GM12878 (cell line): ENCODE data around the gene LGI2. TPM values are rescaled to one million over a fixed set of nuclear protein-coding genes. Genes with fewer than 3 reads are reported as not detected.

Experiments
- ATAC-seq: fragments of 200-7000 bp; cut with Tn5 transposase; 3 replicates; pipeline ENCODE4 v1.9.1; 2020; ENCODE audit warnings: mild to moderate bottlenecking, moderate library complexity
- BruUV-seq: library from RNA; stranded (reverse); fragments of 400-500 nt; replicated peaks from 2 replicates; lab custom pipeline; 2021; lab: Mats Ljungman, UMichigan
- CTCF ChIA-PET: fragments of 300-600 bp; sonication (Branson Sonifier 250); formaldehyde crosslinking; extraction: SDS; loops from one replicate; lab custom pipeline; 2021; ENCODE audit warnings: inconsistent platforms; lab: Yijun Ruan, JAX
- POLR2A ChIA-PET: fragments of 350-600 bp; formaldehyde crosslinking; extraction: SDS; loops from one replicate; lab custom pipeline; 2021; ENCODE audit warnings: inconsistent platforms; lab: Charles Lee
- RAD21 ChIA-PET: fragments of 300-600 bp; sonication (Branson Sonifier 250); formaldehyde crosslinking; loops from one replicate; lab custom pipeline; 2023; ENCODE audit warnings: antibody characterized with exemption; ENCODE audit not compliant: unreplicated experiment; lab: Charles Lee
- SMC1A ChIA-PET: fragments of 300-600 bp; sonication (Branson Sonifier 250); formaldehyde crosslinking; loops from one replicate; lab custom pipeline; 2023; ENCODE audit not compliant: unreplicated experiment, uncharacterized antibody; lab: Charles Lee
- DNase-seq: peaks from one replicate; pipeline ENCODE4 v3.0.0-alpha.2; 2011; ENCODE audit warnings: low read depth, low spot score
- FAIRE-seq: peaks from 3 replicates; lab custom pipeline; 2011; peaks lifted over from hg19 to GRCh38; lab: Jason Lieb, UNC
- H2AFZ ChIP-seq: 2 replicates; pipeline ENCODE4 v1.6.0; 2011; ENCODE audit warnings: low read depth, low read length, control low read depth; ENCODE audit not compliant: control insufficient read depth
- H3K27ac ChIP-seq: 2 replicates; pipeline ENCODE4 v1.5.1; 2011; ENCODE audit warnings: control low read depth; ENCODE audit not compliant: control insufficient read depth, insufficient read depth
- H3K27me3 ChIP-seq, 2 experiments: replicated peaks in 1 of 2; 2 replicates each; pipeline versions ENCODE4 v1.6.0 to v1.6.1; 2011; ENCODE audit warnings: low read length in 1 of 2; ENCODE audit not compliant: control insufficient read depth in 2 of 2, insufficient read depth in 2 of 2
- H3K36me3 ChIP-seq, 2 experiments: 2 replicates each; pipeline ENCODE4 v1.5.1; 2011; ENCODE audit warnings: low read length in 1 of 2; ENCODE audit not compliant: control insufficient read depth in 2 of 2, insufficient read depth in 2 of 2
- H3K4me1 ChIP-seq: 2 replicates; pipeline ENCODE4 v1.6.1; 2011; ENCODE audit warnings: mild to moderate bottlenecking, low read length, moderate library complexity, mixed read lengths; ENCODE audit not compliant: control insufficient read depth, insufficient read depth
- H3K4me2 ChIP-seq: 2 replicates; pipeline ENCODE4 v1.6.0; 2011; ENCODE audit warnings: control low read depth; ENCODE audit not compliant: control insufficient read depth, insufficient read depth
- H3K4me3 ChIP-seq: fragments of 200-600 bp; sonication (generic); 2 replicates; pipeline ENCODE4 v1.5.1; 2016
- H3K79me2 ChIP-seq: 2 replicates; pipeline ENCODE4 v1.6.0; 2011; ENCODE audit warnings: low read length; ENCODE audit not compliant: control insufficient read depth, insufficient read depth
- H3K9ac ChIP-seq: 2 replicates; pipeline ENCODE4 v1.8.0; 2011; ENCODE audit warnings: low read length, control low read depth, mixed read lengths; ENCODE audit not compliant: control insufficient read depth, insufficient read depth
- H3K9me3 ChIP-seq: replicated peaks from 3 replicates; pipeline ENCODE4 v1.5.1; 2011; ENCODE audit warnings: mild to moderate bottlenecking, low read length; ENCODE audit not compliant: control insufficient read depth, insufficient read depth
- H4K20me1 ChIP-seq: 2 replicates; pipeline ENCODE4 v1.6.0; 2011; ENCODE audit not compliant: control insufficient read depth, insufficient read depth
- ATF7 ChIP-seq: fragments of 450-650 bp; IDR thresholded peaks from 2 replicates; pipeline ENCODE4 v1.6.1; 2016; ENCODE audit warnings: low read depth, mild to moderate bottlenecking
- BACH1 ChIP-seq: fragments of 450-650 bp; IDR thresholded peaks from 2 replicates; pipeline ENCODE4 v1.6.1; 2017; ENCODE audit warnings: mild to moderate bottlenecking, borderline replicate concordance
- CBFB ChIP-seq: IDR thresholded peaks from 2 replicates; pipeline ENCODE4 v1.6.1; 2016; ENCODE audit warnings: antibody characterized with exemption, low read depth
- DPF2 ChIP-seq: fragments of 450-650 bp; IDR thresholded peaks from 2 replicates; pipeline ENCODE4 v1.6.1; 2017; ENCODE audit warnings: mild to moderate bottlenecking
- EZH2 ChIP-seq: IDR thresholded peaks from 2 replicates; pipeline ENCODE4 v1.6.1; 2012; ENCODE audit warnings: low read depth, mild to moderate bottlenecking, control low read depth, inconsistent platforms, low read length, borderline replicate concordance; ENCODE audit not compliant: control insufficient read depth
- HDAC2 ChIP-seq: fragments of 200-600 bp; sonication (generic); IDR thresholded peaks from 2 replicates; pipeline ENCODE4 v1.6.1; 2017
- RAD21 ChIP-seq: IDR thresholded peaks from 2 replicates; pipeline ENCODE4 v1.6.1; 2011; ENCODE audit warnings: mild to moderate bottlenecking, low read depth, low read length, moderate library complexity; ENCODE audit not compliant: insufficient read depth
- RUNX3 ChIP-seq: IDR thresholded peaks from 2 replicates; pipeline ENCODE4 v1.6.1; 2012; ENCODE audit warnings: low read length, inconsistent platforms
- SUZ12 ChIP-seq: fragments of 200-600 bp; sonication (generic); IDR thresholded peaks from one replicate; pipeline ENCODE4 v1.6.1; 2018; ENCODE audit warnings: antibody characterized with exemption, mild to moderate bottlenecking; ENCODE audit not compliant: unreplicated experiment
- WRNIP1 ChIP-seq: IDR thresholded peaks from 2 replicates; pipeline ENCODE4 v1.6.1; 2011; ENCODE audit warnings: low read depth, low read length, improper control_type of control experiment, borderline replicate concordance
- whole genome bisulfite sequencing: methylation state at CpG from one replicate; pipeline ENCODE4 v1.1.6; 2016; ENCODE audit warnings: low lambda C conversion rate; ENCODE audit not compliant: insufficient replicate concordance, insufficient coverage; ENCODE audit errors: missing lambda C conversion rate; 5-methylcytosine and 5-hydroxymethylcytosine counted together
- in situ Hi-C: fragments of 300-500 bp; cut with MboI; formaldehyde crosslinking; loops from 9 replicates; pipeline ENCODE4 v1.14.3; 2018; ENCODE audit warnings: mixed read lengths
- intact Hi-C: fragments of 100-400 bp; cut with micrococcal nuclease; formaldehyde crosslinking; loops from one replicate; pipeline ENCODE4 v1.14.2; 2022; ENCODE audit not compliant: unreplicated experiment
- polyA plus RNA-seq, 11 experiments: library from polyadenylated mRNA; depleted of rRNA in 4 of 11; unstranded in 6 of 11; stranded (reverse) in 5 of 11; fragments of >200 nt; fragmentation: Nextera tagmentation in 4 of 11; fragmentation: Illumina TruSeq in 1 of 11; extraction: Ambion mirVana in 4 of 11; extraction: Trizol in 1 of 11; gene quantifications; 1 replicate in 1 of 11; 2 replicates in 10 of 11; pipeline versions ENCODE4 v1.2.1 to v1.2.3, GENCODE V29; 2011 to 2016; ENCODE audit warnings: inconsistent platforms in 2 of 11, missing spikeins in 2 of 11, low read depth in 1 of 11
- total RNA-seq, 4 experiments: library from RNA; depleted of rRNA in 3 of 4; stranded (reverse); fragments of >200 nt in 3 of 4; fragmentation: Illumina TruSeq in 1 of 4; extraction: Trizol in 1 of 4; gene quantifications; 2 replicates each; pipeline versions ENCODE4 v1.2.1 to v1.2.3, GENCODE V29; 2013 to 2021
- TF ChIP-seq, protein P1 (sequence below): fragments of 450-650 bp; IDR thresholded peaks from 2 replicates; pipeline ENCODE4 v1.6.1; 2018; ENCODE audit warnings: mild to moderate bottlenecking, low read depth, moderate library complexity; ENCODE audit not compliant: partially characterized antibody
- TF ChIP-seq, protein P2 (sequence below): IDR thresholded peaks from 2 replicates; pipeline ENCODE4 v1.6.1; 2011; ENCODE audit warnings: low read depth, mild to moderate bottlenecking, low read length, moderate library complexity, borderline replicate concordance; ENCODE audit errors: extremely low read depth
- TF ChIP-seq, protein P3 (sequence below): fragments of 450-650 bp; conservative IDR thresholded peaks from 2 replicates; pipeline ENCODE4 v1.6.1; 2017; ENCODE audit warnings: mild to moderate bottlenecking, moderate library complexity
- TF ChIP-seq, protein P4 (sequence below): fragments of 450-650 bp; IDR thresholded peaks from 2 replicates; pipeline ENCODE4 v1.6.1; 2016; ENCODE audit warnings: mild to moderate bottlenecking

LGI2 gene
- total and polyA plus RNA-seq, 10 of the 15 experiments (the other 5 are each of a cell fraction or from before 2014, with no cell fraction given) = not detected

DNA sequence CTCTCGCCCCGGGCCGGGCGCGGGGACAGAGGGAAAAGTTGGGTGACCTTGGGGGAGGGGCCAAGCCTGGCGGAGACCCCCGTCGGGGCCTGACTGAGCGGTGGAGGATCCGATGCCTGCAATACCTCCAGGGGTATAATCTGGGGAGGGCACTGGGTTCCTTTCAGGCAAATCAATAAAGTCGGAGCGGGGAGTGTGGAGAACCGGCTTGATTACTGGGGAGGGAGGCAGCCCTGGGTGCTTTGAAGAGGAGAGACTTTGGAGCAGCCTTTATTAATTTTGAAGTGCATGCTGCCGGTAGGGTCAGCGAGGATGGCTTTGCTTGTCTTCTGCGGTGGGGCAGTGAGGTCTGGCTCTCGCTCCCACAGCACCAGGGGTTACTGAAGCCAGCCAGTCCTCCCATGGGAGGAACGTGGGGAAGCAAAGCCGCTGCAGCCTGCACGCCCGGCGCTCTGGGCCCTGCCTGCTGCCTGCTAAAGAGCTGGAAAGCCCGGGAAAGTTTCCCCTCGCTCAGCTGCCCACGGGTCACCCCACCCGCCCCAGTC, 403 bp upstream of the LGI2 start:
- no TSS peak for BruUV-seq
- TF ChIP-seq SUZ12 = peak; percentile 63
- 0 out of 2 replicates have a peak, but pooled peaks have one; percentile 42 for TF ChIP-seq EZH2
- TF ChIP-seq WRNIP1 = no peak
- TF ChIP-seq CBFB = no peak
- TF ChIP-seq ATF7 = no peak
- TF ChIP-seq, protein P1, sequence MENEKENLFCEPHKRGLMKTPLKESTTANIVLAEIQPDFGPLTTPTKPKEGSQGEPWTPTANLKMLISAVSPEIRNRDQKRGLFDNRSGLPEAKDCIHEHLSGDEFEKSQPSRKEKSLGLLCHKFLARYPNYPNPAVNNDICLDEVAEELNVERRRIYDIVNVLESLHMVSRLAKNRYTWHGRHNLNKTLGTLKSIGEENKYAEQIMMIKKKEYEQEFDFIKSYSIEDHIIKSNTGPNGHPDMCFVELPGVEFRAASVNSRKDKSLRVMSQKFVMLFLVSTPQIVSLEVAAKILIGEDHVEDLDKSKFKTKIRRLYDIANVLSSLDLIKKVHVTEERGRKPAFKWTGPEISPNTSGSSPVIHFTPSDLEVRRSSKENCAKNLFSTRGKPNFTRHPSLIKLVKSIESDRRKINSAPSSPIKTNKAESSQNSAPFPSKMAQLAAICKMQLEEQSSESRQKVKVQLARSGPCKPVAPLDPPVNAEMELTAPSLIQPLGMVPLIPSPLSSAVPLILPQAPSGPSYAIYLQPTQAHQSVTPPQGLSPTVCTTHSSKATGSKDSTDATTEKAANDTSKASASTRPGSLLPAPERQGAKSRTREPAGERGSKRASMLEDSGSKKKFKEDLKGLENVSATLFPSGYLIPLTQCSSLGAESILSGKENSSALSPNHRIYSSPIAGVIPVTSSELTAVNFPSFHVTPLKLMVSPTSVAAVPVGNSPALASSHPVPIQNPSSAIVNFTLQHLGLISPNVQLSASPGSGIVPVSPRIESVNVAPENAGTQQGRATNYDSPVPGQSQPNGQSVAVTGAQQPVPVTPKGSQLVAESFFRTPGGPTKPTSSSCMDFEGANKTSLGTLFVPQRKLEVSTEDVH = no peak
- TF ChIP-seq, protein P2, sequence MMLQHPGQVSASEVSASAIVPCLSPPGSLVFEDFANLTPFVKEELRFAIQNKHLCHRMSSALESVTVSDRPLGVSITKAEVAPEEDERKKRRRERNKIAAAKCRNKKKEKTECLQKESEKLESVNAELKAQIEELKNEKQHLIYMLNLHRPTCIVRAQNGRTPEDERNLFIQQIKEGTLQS = no peak
- no peak for TF ChIP-seq RUNX3
- TF ChIP-seq DPF2 = no peak
- TF ChIP-seq BACH1 = no peak
- TF ChIP-seq, protein P3, sequence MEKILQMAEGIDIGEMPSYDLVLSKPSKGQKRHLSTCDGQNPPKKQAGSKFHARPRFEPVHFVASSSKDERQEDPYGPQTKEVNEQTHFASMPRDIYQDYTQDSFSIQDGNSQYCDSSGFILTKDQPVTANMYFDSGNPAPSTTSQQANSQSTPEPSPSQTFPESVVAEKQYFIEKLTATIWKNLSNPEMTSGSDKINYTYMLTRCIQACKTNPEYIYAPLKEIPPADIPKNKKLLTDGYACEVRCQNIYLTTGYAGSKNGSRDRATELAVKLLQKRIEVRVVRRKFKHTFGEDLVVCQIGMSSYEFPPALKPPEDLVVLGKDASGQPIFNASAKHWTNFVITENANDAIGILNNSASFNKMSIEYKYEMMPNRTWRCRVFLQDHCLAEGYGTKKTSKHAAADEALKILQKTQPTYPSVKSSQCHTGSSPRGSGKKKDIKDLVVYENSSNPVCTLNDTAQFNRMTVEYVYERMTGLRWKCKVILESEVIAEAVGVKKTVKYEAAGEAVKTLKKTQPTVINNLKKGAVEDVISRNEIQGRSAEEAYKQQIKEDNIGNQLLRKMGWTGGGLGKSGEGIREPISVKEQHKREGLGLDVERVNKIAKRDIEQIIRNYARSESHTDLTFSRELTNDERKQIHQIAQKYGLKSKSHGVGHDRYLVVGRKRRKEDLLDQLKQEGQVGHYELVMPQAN = no peak
- TF ChIP-seq, protein P4, sequence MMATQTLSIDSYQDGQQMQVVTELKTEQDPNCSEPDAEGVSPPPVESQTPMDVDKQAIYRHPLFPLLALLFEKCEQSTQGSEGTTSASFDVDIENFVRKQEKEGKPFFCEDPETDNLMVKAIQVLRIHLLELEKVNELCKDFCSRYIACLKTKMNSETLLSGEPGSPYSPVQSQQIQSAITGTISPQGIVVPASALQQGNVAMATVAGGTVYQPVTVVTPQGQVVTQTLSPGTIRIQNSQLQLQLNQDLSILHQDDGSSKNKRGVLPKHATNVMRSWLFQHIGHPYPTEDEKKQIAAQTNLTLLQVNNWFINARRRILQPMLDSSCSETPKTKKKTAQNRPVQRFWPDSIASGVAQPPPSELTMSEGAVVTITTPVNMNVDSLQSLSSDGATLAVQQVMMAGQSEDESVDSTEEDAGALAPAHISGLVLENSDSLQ = no peak
- TF ChIP-seq HDAC2 = no peak
- no peak for TF ChIP-seq RAD21
- SMC1A ChIA-PET = no interaction called here
- intact Hi-C loops (no loop called here), in situ Hi-C loops (no loop called here)
- H3K4me1 ChIP-seq = no peaks in the 10 kb centered on the region
- POLR2A ChIA-PET = no interaction called here
- FAIRE-seq = no peak
- no peak overlapping the region for H3K4me2 ChIP-seq
- H3K36me3 ChIP-seq = no peaks in the 10 kb centered on the region; a peak in 1 of 4 replicates
- no peak overlapping the region for H3K4me3 ChIP-seq
- no peak for DNase-seq
- peaks cover 12 to 24% of the 10 kb centered on the region in 2 experiments for H3K27me3 ChIP-seq
- no peaks in the 10 kb centered on the region for H3K9me3 ChIP-seq
- ATAC-seq = no peak
- H3K9ac ChIP-seq = no peak overlapping the region
- H4K20me1 ChIP-seq = no peaks in the 10 kb centered on the region
- CTCF ChIA-PET = no interaction called here
- H3K27ac ChIP-seq = no peak overlapping the region
- RAD21 ChIA-PET = no interaction called here
- H3K79me2 ChIP-seq = no peaks in the 10 kb centered on the region
- no peak overlapping the region for H2AFZ ChIP-seq
- 5% methylated on average over 20 of the region's 26 CpGs for WGBS
